AG10803 (cell line): ENCODE measurements around the gene FER.
"Not testable (repeated sequence)": the region's sequence is repeated elsewhere in the genome, so short reads cannot be mapped to it uniquely, and the experiment has no call there.

Experiments
- DNase-seq: peaks from one replicate; pipeline ENCODE4 v3.0.0; 2010; ENCODE audit warnings: low read depth
- H3K4me3 ChIP-seq: 2 replicates; pipeline ENCODE4 v1.5.1; 2011; ENCODE audit warnings: mild to moderate bottlenecking, low read length, control low read depth
- CTCF ChIP-seq: conservative IDR thresholded peaks from 2 replicates; pipeline ENCODE4 v1.5.1; 2011; ENCODE audit warnings: mild to moderate bottlenecking, low read length, control low read depth, inconsistent platforms

The FER gene

GRCh38 chr5:108898257-108898656 is 150.6 kb downstream of the FER start:
- TF ChIP-seq CTCF, result no peak
- no peak overlapping the region for H3K4me3 ChIP-seq
- no peak for DNase-seq

- no peak for TF ChIP-seq CTCF
- no peak for DNase-seq
- no peak overlapping the region for H3K4me3 ChIP-seq
Measured at GRCh38 chr5:108898707-108899106, 151.0 kb downstream of the FER start.

DNA sequence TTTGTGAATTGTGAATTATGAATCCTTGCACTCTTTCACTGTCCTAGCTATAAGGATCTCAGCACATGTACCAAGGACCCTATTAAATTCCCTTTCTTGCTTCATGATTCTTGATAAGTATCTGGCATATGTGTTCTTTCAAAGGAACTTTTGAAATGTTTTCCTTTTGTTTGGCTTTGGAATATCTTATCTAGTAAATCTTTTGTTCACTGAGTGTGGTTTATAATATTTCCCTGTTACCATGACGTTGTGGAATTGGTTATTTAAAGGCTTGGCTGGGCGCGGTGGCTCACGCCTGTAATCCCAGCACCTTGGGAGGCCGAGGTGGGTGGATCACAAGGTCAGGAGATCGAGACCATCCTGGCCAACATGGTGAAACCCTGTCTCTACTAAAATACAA is 151.5 kb downstream of the FER start:
- not testable (repeated sequence) for DNase-seq, H3K4me3 ChIP-seq

GRCh38 chr5:108900668-108901067 is 153.0 kb downstream of the FER start:
- DNase-seq, result no peak
- TF ChIP-seq CTCF, result no peak
- no peak overlapping the region for H3K4me3 ChIP-seq

DNA sequence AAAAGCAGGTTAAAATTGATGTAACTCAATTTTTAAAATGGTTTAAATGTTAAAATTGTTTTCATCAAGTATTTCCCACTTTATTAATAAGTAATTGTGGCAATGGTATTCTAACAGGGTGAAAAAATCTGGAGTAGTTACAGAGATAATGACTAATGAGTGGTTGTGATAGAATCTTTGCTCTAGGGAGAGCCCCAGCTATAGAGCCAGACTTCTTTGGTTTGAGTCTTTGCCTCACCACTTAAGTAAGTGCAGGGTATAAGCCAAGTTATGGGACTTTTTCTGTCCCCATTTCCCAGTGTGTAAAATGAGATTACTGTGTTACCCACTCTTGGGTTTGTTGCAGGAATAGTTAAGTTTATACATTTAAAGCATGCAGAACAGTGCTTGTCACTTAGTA is 158.1 kb downstream of the FER start:
- DNase-seq, result peak; percentile 5

GRCh38 chr5:108910627-108911026 is 162.9 kb downstream of the FER start:
- DNase-seq, result no peak
- no peak for TF ChIP-seq CTCF

More for the DNA sequence above, 158.1 kb downstream of the FER start:
- no peak overlapping the region for H3K4me3 ChIP-seq
- TF ChIP-seq CTCF, result no peak

GRCh38 chr5:108911055-108911454 is 163.4 kb downstream of the FER start:
- TF ChIP-seq CTCF, result no peak
- no peak for DNase-seq
- no peak overlapping the region for H3K4me3 ChIP-seq

More at GRCh38 chr5:108910627-108911026, 162.9 kb downstream of the FER start:
- H3K4me3 ChIP-seq, result no peak overlapping the region

DNA sequence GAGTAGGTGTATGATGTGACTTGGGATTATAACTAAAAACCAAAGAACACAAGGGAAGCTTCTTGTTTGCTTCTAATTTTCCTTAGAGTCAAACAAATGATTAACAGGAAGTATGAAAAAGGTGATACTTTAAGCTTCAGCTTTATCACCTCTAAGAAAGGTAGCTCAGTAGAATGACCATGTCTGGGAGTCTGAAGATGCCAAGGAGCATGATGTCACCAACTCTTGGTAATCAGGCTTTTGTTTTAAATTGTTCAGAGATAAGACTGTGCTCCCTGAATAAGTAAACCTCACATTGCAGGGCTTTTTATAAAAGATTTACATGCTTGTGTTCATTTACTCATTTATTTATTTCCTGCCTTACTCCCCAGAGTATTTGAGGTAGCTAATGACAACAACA is 169.9 kb downstream of the FER start:
- H3K4me3 ChIP-seq, result no peak overlapping the region
- DNase-seq, result no peak
- no peak for TF ChIP-seq CTCF
